DLD1 (cell line): ENCODE data around the gene ANK3.

Experiments
- in situ Hi-C: cut with HindIII; loops from 2 replicates; pipeline ENCODE4 v1.10.0; 2017; ENCODE audit warnings: low sequenced_read_pairs

Gene ANK3

GRCh38 chr10:60147576-60148265 is 242.0 kb downstream of the ANK3 start:
- in situ Hi-C loops = no loop called here

- in situ Hi-C loops = no loop called here
These were observed 242.7 kb downstream of the ANK3 start for GRCh38 chr10:60147025-60147424.

- in situ Hi-C loops = no loop called here
These were observed 245.6 kb downstream of the ANK3 start for GRCh38 chr10:60144099-60144498.

- in situ Hi-C loops = no loop called here
These were observed 246.9 kb downstream of the ANK3 start for GRCh38 chr10:60142736-60143135.

GRCh38 chr10:60141896-60142559 is 247.6 kb downstream of the ANK3 start:
- in situ Hi-C loops = no loop called here

GRCh38 chr10:60140651-60141632 is 248.7 kb downstream of the ANK3 start:
- in situ Hi-C loops = no loop called here

GRCh38 chr10:60139798-60140566 is 249.7 kb downstream of the ANK3 start:
- in situ Hi-C loops = no loop called here

GRCh38 chr10:60139290-60139689 is 250.4 kb downstream of the ANK3 start:
- in situ Hi-C loops = no loop called here

- in situ Hi-C loops = no loop called here
These were observed 250.8 kb downstream of the ANK3 start for GRCh38 chr10:60138842-60139241.

- in situ Hi-C loops = no loop called here
These were observed 251.6 kb downstream of the ANK3 start for GRCh38 chr10:60138026-60138425.

- in situ Hi-C loops = no loop called here
These were observed 252.2 kb downstream of the ANK3 start for GRCh38 chr10:60137292-60137992.

- in situ Hi-C loops = no loop called here
These were observed 254.7 kb downstream of the ANK3 start for GRCh38 chr10:60135020-60135419.

- in situ Hi-C loops = no loop called here
These were observed 255.1 kb downstream of the ANK3 start for GRCh38 chr10:60134548-60134947.

- in situ Hi-C loops = no loop called here
These were observed 259.5 kb downstream of the ANK3 start for GRCh38 chr10:60130130-60130579.

GRCh38 chr10:60125895-60126294 is 263.8 kb downstream of the ANK3 start:
- in situ Hi-C loops = no loop called here

GRCh38 chr10:60124536-60124935 is 265.1 kb downstream of the ANK3 start:
- in situ Hi-C loops = loop anchor here (25.0 kb wide), 1 partner anchor 313 kb away; no protein-coding TSS in a partner anchor

GRCh38 chr10:60123668-60124067 is 266.0 kb downstream of the ANK3 start:
- in situ Hi-C loops = loop anchor here (25.0 kb wide), 1 partner anchor 314 kb away; no protein-coding TSS in a partner anchor

- in situ Hi-C loops = loop anchor here (25.0 kb wide), 1 partner anchor 314 kb away; no protein-coding TSS in a partner anchor
These were observed 266.5 kb downstream of the ANK3 start for GRCh38 chr10:60123172-60123571.

GRCh38 chr10:60122190-60122589 is 267.5 kb downstream of the ANK3 start:
- in situ Hi-C loops = loop anchor here (25.0 kb wide), 1 partner anchor 315 kb away; no protein-coding TSS in a partner anchor
